Common myeloid progenitor, CD34-positive (primary cell): ENCODE results near the gene TPRX1.
"Not testable (repeated sequence)": the region's sequence is repeated elsewhere in the genome, so short reads cannot be mapped to it uniquely, and the experiment has no call there.

Source experiments
- CTCF ChIA-PET: fragments of 350-600 bp; sonication (Branson Sonifier 250); formaldehyde crosslinking; loops from one replicate; lab custom pipeline; 2021; ENCODE audit warnings: antibody characterized with exemption; lab: Charles Lee
- POLR2A ChIA-PET: fragments of 350-600 bp; sonication (Branson Sonifier 250); formaldehyde crosslinking; loops from one replicate; lab custom pipeline; 2021; ENCODE audit warnings: antibody characterized with exemption; lab: Charles Lee
- DNase-seq, 3 donors: peaks; one replicate each; pipeline versions ENCODE4 v3.0.0 to v3.0.0-alpha.2; 2013
- H3K27ac ChIP-seq, 2 experiments: 1 replicate in 1 of 2; 2 replicates in 1 of 2; pipeline ENCODE4 v1.7.0; 2013; ENCODE audit warnings: inconsistent platforms in 2 of 2, low read length in 2 of 2, mild to moderate bottlenecking in 2 of 2, low read depth in 1 of 2, moderate library complexity in 1 of 2; ENCODE audit not compliant: severe bottlenecking in 2 of 2, insufficient read depth in 1 of 2, poor library complexity in 1 of 2
- H3K27me3 ChIP-seq, 5 experiments: replicated peaks in 2 of 5; 1 replicate in 3 of 5; 2 replicates in 2 of 5; pipeline versions ENCODE4 v1.6.1 to v1.7.0; 2013; ENCODE audit warnings: low read length in 4 of 5, mild to moderate bottlenecking in 2 of 5, moderate library complexity in 2 of 5, inconsistent platforms in 1 of 5; ENCODE audit not compliant: insufficient read depth in 5 of 5, control insufficient read depth in 4 of 5
- H3K36me3 ChIP-seq, 4 experiments: 1 replicate in 2 of 4; 2 replicates in 2 of 4; pipeline versions ENCODE4 v1.6.1 to v1.7.0; 2013; ENCODE audit warnings: low read length in 3 of 4, control low read depth in 1 of 4, mild to moderate bottlenecking in 1 of 4; ENCODE audit not compliant: control insufficient read depth in 4 of 4, insufficient read depth in 4 of 4
- H3K4me1 ChIP-seq, 4 experiments: 1 replicate in 3 of 4; 2 replicates in 1 of 4; pipeline versions ENCODE4 v1.6.1 to v1.7.1; 2013; ENCODE audit warnings: low read length in 3 of 4, mild to moderate bottlenecking in 3 of 4, control low read depth in 1 of 4, inconsistent platforms in 1 of 4, moderate library complexity in 1 of 4; ENCODE audit not compliant: control insufficient read depth in 4 of 4, insufficient read depth in 4 of 4; ENCODE audit errors: control extremely low read depth in 1 of 4
- H3K4me3 ChIP-seq, 7 experiments: 1 replicate in 4 of 7; 2 replicates in 3 of 7; pipeline versions ENCODE4 v1.5.1 to v1.7.0; 2013; ENCODE audit warnings: mild to moderate bottlenecking in 7 of 7, low read length in 6 of 7, moderate library complexity in 6 of 7, inconsistent platforms in 2 of 7, low read depth in 2 of 7, control low read depth in 1 of 7; ENCODE audit not compliant: insufficient read depth in 4 of 7, control insufficient read depth in 1 of 7; ENCODE audit errors: extremely low read depth in 1 of 7
- H3K9me3 ChIP-seq, 5 experiments: 1 replicate in 4 of 5; 2 replicates in 1 of 5; pipeline versions ENCODE4 v1.6.1 to v1.7.1; 2013; ENCODE audit warnings: low read length in 4 of 5, mild to moderate bottlenecking in 2 of 5, inconsistent platforms in 1 of 5, low read depth in 1 of 5, moderate library complexity in 1 of 5; ENCODE audit not compliant: control insufficient read depth in 4 of 5, insufficient read depth in 2 of 5; ENCODE audit errors: control extremely low read depth in 1 of 5
- WGBS: methylation state at CpG from one replicate; pipeline ENCODE4 v1.1.5; 2013; ENCODE audit not compliant: insufficient coverage; 5-methylcytosine and 5-hydroxymethylcytosine counted together

The TPRX1 gene

GRCh38 chr19:47764705-47765104 lies 39.6 kb downstream of the TPRX1 start:
- H3K36me3 ChIP-seq, H3K27me3 ChIP-seq, H3K4me1 ChIP-seq, H3K4me3 ChIP-seq, H3K9me3 ChIP-seq, DNase-seq, POLR2A ChIA-PET, H3K27ac ChIP-seq: not testable (repeated sequence)
- CTCF ChIA-PET, result interaction anchor here (0.9 to 1.6 kb wide), 5 partner anchors 8 to 28 kb away, joined by 3 to 11 read pairs (median 4); no protein-coding TSS in a partner anchor
- 57% methylated on average over 1 of the region's 3 CpGs for WGBS

GRCh38 chr19:47762615-47763308 lies 41.6 kb downstream of the TPRX1 start:
- H3K4me3 ChIP-seq, result no peak overlapping the region
- 94% methylated on average over 16 of the region's 18 CpGs for WGBS
- DNase-seq, result no peak
- H3K36me3 ChIP-seq, result peaks cover 3 to 17% (median 14%) of the 10 kb centered on the region in 4 experiments
- ChIA-PET POLR2A (no interaction called here), CTCF (interaction anchor here (1.5 kb wide), 1 partner anchor 9 kb away, joined by 3 read pairs; no protein-coding TSS in a partner anchor)
- H3K27me3 ChIP-seq, result no peaks in the 10 kb centered on the region
- H3K27ac ChIP-seq, result no peak overlapping the region
- H3K4me1 ChIP-seq, result peaks cover 0 to 4% (median 2%) of the 10 kb centered on the region in 4 experiments
- H3K9me3 ChIP-seq, result peaks cover 0 to 2% (median 0%) of the 10 kb centered on the region in 5 experiments

GRCh38 chr19:47762151-47762550 lies 42.2 kb downstream of the TPRX1 start:
- H3K27me3 ChIP-seq, result no peaks in the 10 kb centered on the region
- WGBS, result 94% methylated on average over 3 of the region's 3 CpGs
- peaks cover 0 to 2% (median 0%) of the 10 kb centered on the region in 5 experiments for H3K9me3 ChIP-seq
- no peak overlapping the region for H3K27ac ChIP-seq
- peaks cover 3 to 24% (median 20%) of the 10 kb centered on the region in 4 experiments for H3K36me3 ChIP-seq
- H3K4me1 ChIP-seq, result peaks cover 0 to 4% (median 2%) of the 10 kb centered on the region in 4 experiments
- no peak for DNase-seq
- CTCF ChIA-PET, result interaction anchor here (1.5 kb wide), 1 partner anchor 9 kb away, joined by 3 read pairs; no protein-coding TSS in a partner anchor
- no peak overlapping the region for H3K4me3 ChIP-seq
- POLR2A ChIA-PET, result no interaction called here

GRCh38 chr19:47761566-47761965 lies 42.8 kb downstream of the TPRX1 start:
- Histone ChIP-seq H3K4me3 (no peak overlapping the region), H3K27ac (no peak overlapping the region), H3K4me1 (peaks cover 0 to 4% (median 2%) of the 10 kb centered on the region in 4 experiments), H3K9me3 (peaks cover 0 to 2% (median 0%) of the 10 kb centered on the region in 5 experiments), H3K36me3 (peaks cover 3 to 29% (median 26%) of the 10 kb centered on the region in 4 experiments), H3K27me3 (no peaks in the 10 kb centered on the region)
- CTCF ChIA-PET, result no interaction called here
- POLR2A ChIA-PET, result no interaction called here
- DNase-seq, result no peak
- WGBS, result 96% methylated on average over 4 of the region's 5 CpGs

- Histone ChIP-seq H3K9me3 (peaks cover 0 to 2% (median 0%) of the 10 kb centered on the region in 5 experiments), H3K27ac (no peak overlapping the region), H3K36me3 (peaks cover 3 to 39% (median 35%) of the 10 kb centered on the region in 4 experiments), H3K27me3 (no peaks in the 10 kb centered on the region), H3K4me1 (peaks cover 0 to 4% (median 2%) of the 10 kb centered on the region in 4 experiments), H3K4me3 (no peak overlapping the region)
- 100% methylated on average over 3 of the region's 5 CpGs for WGBS
- CTCF ChIA-PET, result interaction anchor here (0.8 kb wide), 1 partner anchor 476 kb away, joined by 3 read pairs; no protein-coding TSS in a partner anchor
- POLR2A ChIA-PET, result no interaction called here
- no peak for DNase-seq
These were observed 43.7 kb downstream of the TPRX1 start for GRCh38 chr19:47760632-47760999.

GRCh38 chr19:47758443-47758804 lies 45.9 kb downstream of the TPRX1 start:
- H3K4me3 ChIP-seq, result no peak overlapping the region
- H3K9me3 ChIP-seq, result peaks cover 0 to 2% (median 0%) of the 10 kb centered on the region in 5 experiments
- no peaks in the 10 kb centered on the region for H3K27me3 ChIP-seq
- DNase-seq, result no peak
- no peaks in the 10 kb centered on the region for H3K4me1 ChIP-seq
- peaks cover 3 to 59% (median 49%) of the 10 kb centered on the region in 4 experiments for H3K36me3 ChIP-seq
- WGBS, result 98% methylated on average over 4 of the region's 5 CpGs
- CTCF ChIA-PET, result interaction anchor here (0.6 to 2.2 kb wide), 5 partner anchors 9 to 945 kb away, joined by 3 to 8 read pairs (median 4); partner anchors contain the start of gene EHD2
- H3K27ac ChIP-seq, result no peak overlapping the region
- POLR2A ChIA-PET, result interaction anchor here (0.6 to 0.7 kb wide), 2 partner anchors 8 to 13 kb away, joined by 3 read pairs; partner anchors contain the start of gene NOP53
